Stimulated activated CD4-positive, alpha-beta T cell treated with anti-CD3 and anti-CD28 coated beads, Interleukin-4, amount 100 ng/mL, for 4 hours (primary cell): Measurements from ENCODE around the gene LAMB4.

ENCODE experiments used
- DNase-seq, 2 experiments: peaks; one replicate each; pipeline ENCODE4 v3.0.0-alpha.2; 2020

LAMB4 gene

DNA sequence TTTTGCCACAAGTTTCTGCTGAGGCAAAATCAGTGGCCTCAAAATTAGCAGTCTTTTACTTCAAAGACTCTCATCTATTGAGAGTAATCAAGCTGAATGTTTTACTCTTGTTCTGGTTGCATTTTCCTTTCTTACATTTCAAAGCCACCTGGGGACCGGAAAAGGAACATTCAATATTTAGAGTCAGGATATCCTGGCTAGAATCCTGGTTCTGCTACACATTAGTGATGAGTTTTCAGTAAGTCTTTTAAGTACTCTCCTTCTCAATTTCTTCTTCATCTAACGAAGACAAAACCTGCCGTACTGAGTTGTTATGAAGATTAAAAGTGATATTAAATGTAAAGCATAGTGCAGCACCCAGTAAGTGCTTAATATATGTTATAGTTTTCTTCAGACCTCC lies 52.5 kb downstream of the LAMB4 start:
- no peak for DNase-seq

DNA sequence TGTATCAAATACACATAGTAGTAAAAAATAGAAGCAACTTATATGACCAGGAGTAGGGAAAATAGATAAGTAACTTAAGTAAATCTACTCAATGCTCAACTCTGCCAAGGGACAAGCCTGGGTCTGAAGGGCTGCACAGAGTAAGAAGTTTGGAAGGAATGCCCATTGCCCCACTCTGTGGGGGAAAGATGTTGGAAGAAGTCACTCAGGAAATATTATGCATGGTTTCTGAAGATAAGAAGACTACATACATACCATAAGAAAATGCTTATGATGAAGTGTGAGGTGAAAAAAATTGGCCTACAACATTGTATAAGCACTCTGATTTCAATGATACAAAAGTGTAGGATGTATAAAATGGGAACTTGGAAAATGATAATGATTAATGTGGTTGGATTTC lies 54.0 kb downstream of the LAMB4 start:
- no peak for DNase-seq

DNA sequence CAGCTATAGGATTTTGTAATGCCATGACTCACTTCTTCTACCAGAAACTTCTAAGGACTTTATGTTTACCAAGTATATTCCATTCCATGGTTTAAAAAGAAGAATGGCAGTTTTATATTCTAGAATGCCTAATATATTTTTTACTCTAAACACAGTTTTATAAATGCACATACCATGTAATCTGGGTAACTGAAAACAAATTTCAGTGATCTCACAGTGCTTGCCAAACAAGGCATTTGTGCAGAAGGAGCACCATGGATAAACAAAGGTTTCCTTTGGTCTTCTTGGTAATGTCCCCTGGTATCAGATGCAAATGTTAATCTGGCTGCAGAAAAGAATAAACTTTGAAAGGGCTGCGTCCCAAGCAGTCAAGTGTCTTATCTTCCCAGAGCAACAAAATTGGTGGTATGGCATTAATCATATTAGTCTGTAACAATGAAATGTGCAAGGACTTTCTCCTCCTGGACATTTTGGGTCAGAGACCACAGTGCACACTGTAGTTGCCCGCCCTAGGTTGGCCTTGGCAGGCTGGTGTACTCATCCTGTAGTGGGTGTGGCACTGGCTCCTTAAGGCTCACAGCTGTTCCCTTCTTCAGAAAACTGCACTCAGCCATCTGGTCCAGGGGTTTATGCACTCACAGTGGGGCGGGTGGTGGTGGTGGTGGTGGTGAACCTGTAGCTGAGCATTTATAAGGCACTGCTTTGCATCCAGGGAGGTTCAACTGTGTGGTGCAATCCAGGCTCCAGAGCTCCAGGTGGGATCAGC lies 56.7 kb downstream of the LAMB4 start:
- DNase-seq: no peak

DNA sequence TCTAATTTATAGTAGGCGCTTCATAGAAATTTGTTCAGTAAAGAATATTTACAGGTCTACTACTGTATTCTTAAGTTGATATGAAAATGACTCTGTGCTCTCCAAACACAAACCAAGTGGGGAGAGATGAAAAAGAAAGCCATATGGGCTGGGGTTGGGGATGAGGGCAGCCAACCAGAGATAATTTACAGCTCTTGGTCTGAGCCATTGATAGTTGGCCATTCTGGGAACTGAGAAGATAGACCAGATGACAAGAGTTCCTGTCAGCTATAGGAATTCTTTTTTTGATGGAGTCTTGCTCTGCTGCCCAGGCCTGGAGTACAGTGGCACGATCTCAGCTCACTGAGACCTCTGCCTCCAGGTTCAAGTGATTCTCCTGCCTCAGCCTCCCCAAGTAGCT lies 57.4 kb downstream of the LAMB4 start:
- DNase-seq: no peak

DNA sequence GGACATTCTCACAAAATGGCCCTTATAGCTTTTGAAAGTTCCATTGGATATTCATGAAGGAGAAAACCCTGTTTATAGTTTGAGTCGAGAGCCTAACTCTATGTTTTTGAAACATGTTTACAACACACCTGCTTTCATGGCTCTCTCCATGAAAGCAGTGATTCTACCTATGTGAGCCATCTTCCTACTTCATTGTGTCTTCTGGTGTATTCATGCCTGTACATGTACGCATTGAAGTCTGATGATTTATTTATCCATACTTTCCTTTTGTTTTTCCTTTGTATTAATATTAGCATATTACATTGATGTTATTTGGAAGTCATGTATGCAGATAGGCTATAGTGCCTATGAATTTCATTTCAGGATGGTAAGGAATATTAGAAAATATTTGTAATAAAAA lies 58.0 kb downstream of the LAMB4 start:
- DNase-seq: no peak

DNA sequence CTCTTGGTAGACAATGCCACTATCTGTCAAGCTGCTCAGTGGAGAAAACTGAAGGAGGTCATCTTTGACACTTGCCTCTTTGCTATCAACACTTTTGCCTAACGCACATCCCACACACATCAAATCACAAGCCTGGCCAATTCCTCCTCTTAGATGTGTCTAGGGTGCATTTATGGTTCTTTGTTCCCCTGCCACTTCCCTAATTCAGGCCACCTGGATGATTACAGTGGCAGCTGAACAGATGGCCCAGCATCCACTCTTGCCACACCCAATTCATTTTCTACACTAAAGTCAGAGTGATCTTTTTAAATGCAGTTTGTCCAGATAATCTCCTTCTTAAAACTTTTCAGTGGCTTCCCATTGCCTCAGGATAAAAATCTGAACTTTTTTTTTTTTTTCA lies 58.6 kb downstream of the LAMB4 start:
- DNase-seq: no peak

DNA sequence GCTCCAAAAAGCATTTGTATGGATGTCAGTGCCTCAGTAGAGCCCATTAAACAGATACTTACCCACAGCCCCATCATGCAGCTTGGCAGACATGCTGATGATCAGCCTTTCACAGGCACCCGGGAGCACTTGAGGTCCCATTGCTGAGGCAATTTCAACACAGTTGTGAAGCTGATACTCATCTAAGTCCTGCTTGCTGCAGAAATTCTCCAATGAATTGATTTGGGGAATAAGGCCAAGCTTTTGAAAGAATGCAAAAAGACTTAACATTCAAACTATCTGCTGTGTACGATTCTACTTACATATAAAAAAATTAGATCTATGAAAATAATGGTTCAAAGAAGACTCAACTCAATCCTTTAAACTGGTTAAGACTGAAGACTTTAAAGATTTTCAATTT lies 60.5 kb downstream of the LAMB4 start:
- DNase-seq: no peak

DNA sequence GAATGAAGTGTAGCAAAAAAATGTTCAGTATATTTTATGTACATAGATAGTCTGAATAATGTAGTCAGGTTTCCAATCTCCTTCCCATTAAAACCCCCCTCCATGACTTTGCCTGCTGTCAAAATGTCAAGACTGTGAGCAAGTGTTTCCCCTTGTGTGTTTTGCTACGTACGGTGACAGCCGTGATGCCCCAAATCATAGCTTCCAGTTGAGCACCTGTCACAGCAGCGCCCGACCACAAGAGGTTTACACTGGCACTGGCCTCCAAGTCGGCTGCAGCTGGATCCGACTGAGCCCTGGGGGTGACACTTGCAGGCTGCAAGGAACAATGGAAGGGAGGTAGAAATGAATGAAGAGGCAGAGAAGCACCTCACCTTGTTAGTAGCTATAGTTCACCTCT lies 62.3 kb downstream of the LAMB4 start:
- no peak for DNase-seq

DNA sequence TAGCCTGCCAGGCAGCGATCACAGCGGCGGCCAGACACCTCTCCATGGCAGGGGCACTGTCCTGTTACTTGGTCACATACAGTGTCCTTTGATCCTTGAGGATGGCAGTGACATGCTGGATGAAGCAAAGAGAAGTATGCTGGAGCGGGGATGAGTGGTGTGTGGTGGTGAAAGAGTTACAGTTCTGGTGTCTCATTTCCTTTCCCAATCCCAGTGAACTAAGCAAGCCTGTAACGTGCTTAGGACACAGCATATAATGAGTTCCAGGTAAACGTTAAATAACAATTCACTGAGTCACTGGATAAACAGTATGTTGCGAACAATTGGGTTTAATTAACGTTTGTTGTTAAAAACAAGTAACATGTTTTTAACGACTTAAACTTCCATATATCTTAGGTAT lies 63.7 kb downstream of the LAMB4 start:
- no peak for DNase-seq

DNA sequence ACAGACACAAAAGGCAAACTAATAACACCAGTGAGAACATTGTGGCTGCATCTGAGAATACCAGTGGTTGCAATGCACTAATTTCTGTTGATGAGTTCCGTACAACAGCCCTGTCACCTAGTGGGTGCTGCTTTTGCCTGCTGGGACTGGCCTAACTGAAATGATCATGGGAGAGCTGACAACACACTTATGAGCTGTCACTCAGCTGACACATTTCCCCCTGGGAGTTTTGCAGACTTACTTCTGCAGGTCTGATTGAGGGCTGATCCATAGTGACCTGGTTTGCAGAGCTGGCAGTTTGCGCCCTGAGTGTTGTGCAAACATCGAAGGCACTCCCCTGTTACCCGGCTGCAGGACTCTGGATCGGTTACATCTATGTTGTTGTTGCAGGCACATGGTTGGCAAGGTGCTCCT lies 66.6 kb downstream of the LAMB4 start:
- no peak for DNase-seq

DNA sequence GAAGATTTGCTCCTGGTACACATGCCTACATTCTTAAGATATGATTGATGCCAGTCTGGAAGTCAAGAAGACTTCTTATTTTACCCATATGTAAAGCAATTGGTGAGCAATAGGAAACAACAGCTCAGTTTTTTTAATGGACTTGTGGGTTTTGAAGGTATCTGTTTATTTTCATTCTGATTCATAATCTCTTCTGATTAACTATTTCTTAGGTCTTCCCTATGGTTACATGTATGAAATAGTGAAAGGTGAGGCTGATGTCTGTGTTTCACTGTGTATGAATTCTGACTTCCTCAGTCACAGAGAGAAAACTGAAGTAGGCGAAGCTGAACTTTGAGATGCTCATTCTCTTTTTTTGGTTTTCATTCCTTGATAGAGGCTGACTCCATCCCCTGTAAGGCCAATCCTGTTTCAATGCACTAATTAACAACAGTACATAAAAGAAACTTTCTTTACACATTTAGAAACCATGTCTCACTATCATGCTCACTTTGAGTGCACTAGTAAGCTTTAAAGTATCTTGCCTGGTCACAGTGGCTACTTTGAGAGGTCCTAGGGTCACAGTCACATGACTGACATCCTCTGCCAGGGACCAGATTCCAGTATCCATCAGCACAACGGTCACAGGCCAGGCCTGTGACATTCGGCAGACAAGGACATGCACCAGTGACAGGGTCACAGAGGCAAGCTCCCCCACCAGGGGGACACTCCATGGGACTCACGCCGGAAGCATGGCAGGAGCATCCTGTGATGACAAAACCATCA lies 67.7 kb downstream of the LAMB4 start:
- no peak for DNase-seq

DNA sequence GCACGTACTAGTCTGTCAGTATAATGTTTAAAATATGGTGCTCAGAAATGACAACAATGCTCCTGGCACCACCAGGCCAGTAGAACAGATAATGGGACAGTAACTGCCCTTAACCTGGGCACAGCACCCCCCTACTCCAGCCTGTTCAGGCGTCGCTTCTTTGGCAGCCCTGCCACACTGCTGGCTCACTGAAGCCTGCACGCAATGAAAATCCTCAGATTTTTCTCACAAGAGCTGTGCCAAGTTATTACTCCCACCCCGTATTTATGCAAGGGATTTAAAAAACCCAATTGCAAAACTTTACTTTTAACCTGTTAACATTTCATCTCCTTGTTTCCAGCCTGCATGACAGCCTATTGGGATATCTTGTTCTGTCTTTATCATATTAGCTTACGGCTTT lies 70.6 kb downstream of the LAMB4 start:
- DNase-seq: no peak

DNA sequence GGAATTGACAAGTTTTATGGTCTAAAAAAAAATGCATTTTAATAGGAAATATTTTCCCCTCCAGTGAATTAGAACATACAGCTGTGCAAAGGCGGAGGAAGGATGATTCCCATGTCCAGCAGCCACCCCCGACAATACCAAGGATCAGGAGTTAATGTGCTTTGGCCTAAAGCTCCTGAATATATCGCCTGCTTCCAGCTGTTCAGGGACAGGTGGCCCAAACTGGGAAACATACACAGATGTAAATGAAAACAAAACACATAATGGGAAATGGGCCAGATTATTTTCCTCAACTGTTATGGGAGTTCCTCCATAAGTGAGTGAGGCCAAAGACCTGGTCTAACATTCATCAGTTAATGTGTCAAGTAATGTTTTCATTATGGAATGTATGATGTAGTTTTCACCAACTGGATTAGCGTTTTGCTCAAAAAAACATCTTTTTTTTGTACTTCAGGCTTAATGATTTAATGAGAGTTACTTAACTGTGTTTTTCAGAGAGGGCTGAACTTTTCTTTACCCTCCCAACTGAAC lies 72.1 kb downstream of the LAMB4 start:
- no peak for DNase-seq

DNA sequence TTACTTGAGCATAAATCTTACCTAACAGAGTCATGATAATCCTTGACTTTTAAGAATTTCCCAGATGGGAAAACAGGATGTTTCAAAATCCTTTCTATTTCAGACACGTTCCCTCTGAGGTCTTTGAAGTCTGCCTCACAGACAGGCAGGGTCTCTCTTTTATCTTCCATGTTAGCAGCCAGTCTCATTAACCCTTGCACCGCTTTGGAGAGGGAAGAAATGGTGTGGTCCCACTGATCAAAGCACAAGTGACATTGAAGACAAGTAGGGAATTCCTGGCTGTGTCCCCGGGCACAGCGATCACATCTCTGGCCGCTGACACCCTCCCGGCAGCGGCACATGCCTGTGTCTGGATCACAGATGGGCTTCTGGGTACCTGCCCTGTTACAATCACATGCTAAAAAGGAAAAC lies 74.5 kb downstream of the LAMB4 start:
- no peak for DNase-seq

DNA sequence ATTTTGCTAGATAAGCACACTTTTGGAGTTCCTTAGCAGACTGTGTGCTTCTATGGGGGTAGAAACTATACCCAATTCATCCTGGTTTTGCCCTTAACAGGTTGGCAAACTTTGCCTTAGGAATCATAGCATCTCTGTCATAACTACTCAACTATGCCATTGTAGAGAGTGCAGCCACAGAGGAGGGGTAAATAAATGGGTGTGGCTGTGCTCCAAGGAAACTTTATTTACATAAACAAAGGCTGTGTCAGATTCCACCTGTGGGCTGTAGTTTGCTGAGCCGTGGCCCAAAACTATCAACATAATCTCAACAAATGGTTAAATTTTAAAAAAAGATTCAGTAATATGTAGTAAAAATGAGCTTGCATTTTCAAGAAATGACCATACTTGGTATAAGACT lies 75.6 kb downstream of the LAMB4 start:
- DNase-seq: no peak

DNA sequence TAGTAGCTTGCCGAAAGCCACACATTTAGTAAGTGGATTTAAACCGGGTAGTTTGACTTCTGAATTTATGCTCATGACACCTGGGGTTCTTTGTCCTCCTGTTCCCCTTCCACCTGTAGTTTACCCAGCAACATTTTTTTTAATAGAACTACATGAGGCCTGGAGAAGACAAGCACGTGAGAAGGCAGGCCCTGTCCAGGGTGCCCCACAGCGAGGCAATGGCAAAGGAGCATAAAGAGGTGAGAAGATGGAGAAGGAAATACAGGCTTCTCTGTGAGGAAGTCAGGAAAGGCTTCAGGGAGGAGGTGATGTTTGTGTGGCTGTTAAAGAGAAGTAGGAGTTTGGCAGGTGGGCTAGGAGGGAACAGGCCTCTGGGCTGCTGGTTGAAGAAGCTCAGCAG lies 76.9 kb downstream of the LAMB4 start:
- DNase-seq: no peak

DNA sequence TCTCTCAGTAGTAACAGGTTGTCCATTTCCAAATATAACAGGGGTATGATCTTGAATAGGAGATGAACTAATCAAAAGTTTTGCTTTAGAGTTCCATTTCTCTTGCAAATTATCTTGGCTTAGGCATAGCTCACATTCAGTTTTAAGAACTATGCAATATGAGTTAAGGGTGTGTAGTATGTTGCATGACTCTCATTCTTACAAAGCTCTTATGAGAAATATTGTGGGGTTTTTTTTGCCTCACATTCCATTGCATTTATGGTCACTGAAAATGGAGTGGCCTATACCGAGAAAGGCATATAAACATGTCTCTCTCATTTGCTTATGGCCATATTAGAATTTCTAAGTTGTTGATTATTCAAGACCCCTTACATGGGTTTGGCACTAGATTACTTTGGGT lies 78.7 kb downstream of the LAMB4 start:
- no peak for DNase-seq

DNA sequence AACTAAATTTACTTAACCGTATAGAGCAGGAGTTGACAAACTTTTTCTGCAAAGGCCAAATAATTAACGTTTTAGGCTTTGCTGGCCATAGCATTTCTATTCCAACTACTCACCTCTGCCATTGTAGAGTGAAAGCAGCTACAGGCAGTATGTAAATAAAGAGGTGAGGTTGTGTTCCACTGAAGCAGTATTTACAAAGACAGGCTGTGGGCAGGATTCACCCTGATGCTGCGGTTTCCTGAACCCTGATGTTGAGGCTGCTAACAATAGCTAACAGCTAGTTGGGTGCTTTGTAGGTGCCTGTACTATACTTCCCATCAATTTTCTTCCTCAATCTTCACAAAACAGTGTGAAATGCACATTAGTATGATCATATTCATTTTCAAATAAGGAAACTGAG lies 80.2 kb downstream of the LAMB4 start:
- DNase-seq: no peak

DNA sequence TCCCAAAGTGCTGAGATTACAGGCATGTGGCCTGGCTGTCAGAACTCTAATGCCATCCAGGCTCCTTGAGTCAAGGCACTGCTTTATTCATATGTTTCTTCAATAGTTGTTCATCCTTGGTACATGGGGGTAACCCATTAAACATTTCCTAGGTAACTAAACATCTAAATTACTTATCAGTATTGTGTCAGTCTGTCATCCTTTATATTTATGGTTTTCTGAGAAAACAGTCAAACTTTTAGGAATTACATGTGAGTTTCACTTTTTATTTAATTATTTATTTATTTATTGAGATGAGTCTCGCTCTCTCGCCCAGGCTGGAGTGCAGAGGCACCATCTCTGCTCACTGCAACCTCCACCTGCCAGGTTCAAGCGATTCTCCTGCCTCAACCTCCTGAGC lies 81.7 kb downstream of the LAMB4 start:
- DNase-seq: no peak

DNA sequence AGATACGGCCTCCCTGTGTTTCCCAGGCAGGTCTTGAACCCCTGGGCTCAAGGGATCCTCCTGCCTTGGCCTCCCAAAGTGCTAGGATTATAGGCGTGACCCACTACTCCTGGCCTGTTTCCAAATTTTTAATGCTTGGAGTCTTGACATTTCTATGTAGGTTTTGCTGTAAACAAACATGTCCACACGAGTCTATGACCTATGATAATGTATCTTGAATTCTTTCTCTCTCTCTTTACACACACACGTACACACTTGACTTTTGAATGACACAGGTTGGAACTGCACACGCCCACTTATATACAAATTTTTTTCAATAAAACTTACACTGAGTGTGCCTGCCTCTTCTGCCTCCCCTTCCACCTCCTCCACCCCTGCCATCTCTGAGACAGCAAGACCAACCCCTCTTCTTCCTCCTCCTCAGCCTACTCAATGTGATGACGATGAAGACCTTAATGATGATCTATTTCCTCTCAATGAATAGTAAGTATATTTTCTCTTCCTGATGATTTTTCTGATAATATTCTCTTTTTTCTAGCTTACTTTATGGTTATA lies 83.1 kb downstream of the LAMB4 start:
- no peak for DNase-seq

DNA sequence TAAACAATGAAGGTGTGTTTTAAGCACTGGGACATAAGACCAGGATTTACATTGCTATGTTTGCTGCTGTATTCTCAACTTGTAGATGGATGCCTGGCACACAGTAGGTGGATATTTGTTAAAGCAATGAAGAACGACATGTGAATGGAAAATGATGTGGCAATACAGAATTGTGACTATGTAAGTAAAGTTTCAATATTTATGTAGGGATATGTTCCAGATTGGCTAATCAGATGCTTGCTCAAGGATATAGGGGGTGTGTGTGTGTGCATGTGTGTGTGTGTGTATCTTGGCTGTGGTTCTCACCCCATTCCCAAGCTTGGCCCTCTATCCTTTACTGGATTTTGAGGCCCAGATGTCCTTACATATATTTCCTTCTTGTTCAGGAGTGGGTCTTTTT lies 84.5 kb downstream of the LAMB4 start:
- no peak for DNase-seq

DNA sequence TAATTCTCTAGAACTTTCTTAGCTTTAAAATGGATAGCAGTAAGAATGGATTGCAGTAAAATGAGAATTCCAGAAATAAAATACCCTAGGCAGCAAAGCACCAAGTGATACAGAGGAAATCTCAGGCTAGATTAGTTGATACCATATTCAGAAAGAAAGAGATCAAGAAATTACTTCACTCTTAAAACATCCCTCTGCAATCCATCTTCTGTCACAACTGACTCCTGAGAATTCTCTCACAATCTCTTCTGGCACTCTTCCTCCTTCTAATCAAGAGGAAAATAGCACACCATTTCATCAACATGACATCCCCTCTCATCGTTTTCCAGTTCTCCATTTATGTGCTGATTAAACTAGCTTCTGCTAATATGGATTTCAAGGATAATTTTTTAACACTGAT lies 85.0 kb downstream of the LAMB4 start:
- DNase-seq: no peak

DNA sequence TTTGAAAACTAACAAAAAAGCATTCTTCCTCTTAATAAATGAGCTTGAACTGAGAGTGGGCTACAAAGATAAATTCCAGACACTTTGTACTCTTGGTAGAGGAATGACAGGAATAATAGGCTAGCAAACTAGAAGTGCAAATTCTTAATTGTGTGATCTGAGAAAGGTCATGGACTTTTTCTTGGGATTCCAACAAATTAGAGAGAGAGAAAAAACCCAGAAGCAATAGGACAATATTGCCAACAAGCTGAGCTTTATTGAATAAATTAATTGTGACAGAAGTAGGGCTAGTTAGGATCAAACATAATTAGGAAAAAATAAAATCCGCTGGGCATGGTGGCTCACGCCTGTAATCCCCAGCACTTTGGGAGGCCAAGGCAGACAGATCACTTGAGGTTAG lies 85.8 kb downstream of the LAMB4 start:
- DNase-seq: no peak

DNA sequence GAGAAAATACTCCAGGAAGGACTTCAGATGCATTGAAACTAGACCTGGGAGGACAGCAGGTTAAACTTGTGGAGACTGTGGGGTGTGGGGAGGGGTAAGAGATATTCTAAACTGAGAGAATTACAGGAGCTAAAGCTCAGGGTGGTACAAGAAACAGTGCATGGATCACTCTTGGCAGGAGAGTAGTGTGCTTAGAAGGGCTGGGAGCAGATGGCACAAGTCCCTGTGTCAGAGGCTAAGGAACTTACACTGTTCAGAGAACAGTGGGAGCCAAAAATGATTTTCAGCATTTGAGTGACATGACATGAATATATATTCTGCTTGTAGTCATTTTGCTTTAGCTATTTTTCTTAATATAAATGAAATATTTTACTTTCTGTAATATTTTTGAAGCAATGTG lies 91.2 kb downstream of the LAMB4 start:
- no peak for DNase-seq
